ENCODE results near the gene CALD1.

DNA sequence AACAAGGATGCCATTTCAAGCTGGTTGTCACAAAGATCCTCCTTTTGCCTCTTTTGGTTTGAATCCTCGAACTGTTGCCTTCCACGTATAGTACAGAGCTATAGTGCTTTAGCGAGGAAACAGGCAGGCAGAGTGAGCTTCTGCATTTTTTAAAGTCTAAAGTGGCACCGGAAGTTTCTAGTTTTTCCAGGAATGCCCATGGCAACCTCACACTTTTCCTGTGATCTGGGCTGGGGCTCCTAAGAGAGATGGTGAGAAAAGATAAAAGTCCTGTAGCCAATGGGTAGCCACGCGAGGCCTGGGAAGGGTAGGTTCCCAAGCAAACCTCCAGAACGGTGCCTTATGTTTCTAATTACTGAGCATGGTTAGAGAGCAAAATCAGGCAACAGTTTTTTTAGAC, 76.7 kb downstream of the CALD1 start:
- TF ChIP-seq POLR2A (IDR thresholded peaks at IDR 0.05; ENCODE audit: low read length) (no peak), GATA1 (IDR thresholded peaks at IDR 0.05; ENCODE audit: low read depth, low read length) (no peak)
